GM12878 (cell line): ENCODE measurements around the gene PRDM16. TPM values are rescaled to one million over a fixed set of nuclear protein-coding genes. Genes with fewer than 3 reads are reported as not detected.

Experiments used
- ATAC-seq: fragments of 200-7000 bp; cut with Tn5 transposase; 3 replicates; pipeline ENCODE4 v1.9.1; 2020; ENCODE audit warnings: mild to moderate bottlenecking, moderate library complexity
- BruUV-seq: library from RNA; stranded (reverse); fragments of 400-500 nt; replicated peaks from 2 replicates; lab custom pipeline; 2021; lab: Mats Ljungman, UMichigan
- CTCF ChIA-PET: fragments of 300-600 bp; sonication (Branson Sonifier 250); formaldehyde crosslinking; extraction: SDS; loops from one replicate; lab custom pipeline; 2021; ENCODE audit warnings: inconsistent platforms; lab: Yijun Ruan, JAX
- POLR2A ChIA-PET: fragments of 350-600 bp; formaldehyde crosslinking; extraction: SDS; loops from one replicate; lab custom pipeline; 2021; ENCODE audit warnings: inconsistent platforms; lab: Charles Lee
- RAD21 ChIA-PET: fragments of 300-600 bp; sonication (Branson Sonifier 250); formaldehyde crosslinking; loops from one replicate; lab custom pipeline; 2023; ENCODE audit warnings: antibody characterized with exemption; ENCODE audit not compliant: unreplicated experiment; lab: Charles Lee
- SMC1A ChIA-PET: fragments of 300-600 bp; sonication (Branson Sonifier 250); formaldehyde crosslinking; loops from one replicate; lab custom pipeline; 2023; ENCODE audit not compliant: unreplicated experiment, uncharacterized antibody; lab: Charles Lee
- DNase-seq: peaks from one replicate; pipeline ENCODE4 v3.0.0-alpha.2; 2011; ENCODE audit warnings: low read depth, low spot score
- FAIRE-seq: peaks from 3 replicates; lab custom pipeline; 2011; peaks lifted over from hg19 to GRCh38; lab: Jason Lieb, UNC
- H2AFZ ChIP-seq: 2 replicates; pipeline ENCODE4 v1.6.0; 2011; ENCODE audit warnings: low read depth, low read length, control low read depth; ENCODE audit not compliant: control insufficient read depth
- H3K27ac ChIP-seq: 2 replicates; pipeline ENCODE4 v1.5.1; 2011; ENCODE audit warnings: control low read depth; ENCODE audit not compliant: control insufficient read depth, insufficient read depth
- H3K27me3 ChIP-seq, 2 experiments: replicated peaks in 1 of 2; 2 replicates each; pipeline versions ENCODE4 v1.6.0 to v1.6.1; 2011; ENCODE audit warnings: low read length in 1 of 2; ENCODE audit not compliant: control insufficient read depth in 2 of 2, insufficient read depth in 2 of 2
- H3K36me3 ChIP-seq, 2 experiments: 2 replicates each; pipeline ENCODE4 v1.5.1; 2011; ENCODE audit warnings: low read length in 1 of 2; ENCODE audit not compliant: control insufficient read depth in 2 of 2, insufficient read depth in 2 of 2
- H3K4me1 ChIP-seq: 2 replicates; pipeline ENCODE4 v1.6.1; 2011; ENCODE audit warnings: mild to moderate bottlenecking, low read length, moderate library complexity, mixed read lengths; ENCODE audit not compliant: control insufficient read depth, insufficient read depth
- H3K4me2 ChIP-seq: 2 replicates; pipeline ENCODE4 v1.6.0; 2011; ENCODE audit warnings: control low read depth; ENCODE audit not compliant: control insufficient read depth, insufficient read depth
- H3K4me3 ChIP-seq: fragments of 200-600 bp; sonication (generic); 2 replicates; pipeline ENCODE4 v1.5.1; 2016
- H3K79me2 ChIP-seq: 2 replicates; pipeline ENCODE4 v1.6.0; 2011; ENCODE audit warnings: low read length; ENCODE audit not compliant: control insufficient read depth, insufficient read depth
- H3K9ac ChIP-seq: 2 replicates; pipeline ENCODE4 v1.8.0; 2011; ENCODE audit warnings: low read length, control low read depth, mixed read lengths; ENCODE audit not compliant: control insufficient read depth, insufficient read depth
- H3K9me3 ChIP-seq: replicated peaks from 3 replicates; pipeline ENCODE4 v1.5.1; 2011; ENCODE audit warnings: mild to moderate bottlenecking, low read length; ENCODE audit not compliant: control insufficient read depth, insufficient read depth
- H4K20me1 ChIP-seq: 2 replicates; pipeline ENCODE4 v1.6.0; 2011; ENCODE audit not compliant: control insufficient read depth, insufficient read depth
- ATF3 ChIP-seq: IDR thresholded peaks from 2 replicates; pipeline ENCODE4 v1.6.1; 2011; ENCODE audit warnings: low read depth, mild to moderate bottlenecking, low read length, moderate library complexity, borderline replicate concordance; ENCODE audit errors: extremely low read depth
- BCL11A ChIP-seq: IDR thresholded peaks from 2 replicates; pipeline ENCODE4 v1.6.1; 2011; ENCODE audit warnings: low read depth, low read length
- BRCA1 ChIP-seq: IDR thresholded peaks from 2 replicates; pipeline ENCODE4 v1.6.1; 2011; ENCODE audit warnings: low read depth, low read length, improper control_type of control experiment
- CREB1 ChIP-seq: IDR thresholded peaks from 2 replicates; pipeline ENCODE4 v1.6.1; 2012; ENCODE audit warnings: low read depth, mild to moderate bottlenecking, inconsistent platforms
- HDAC6 ChIP-seq: fragments of 200-600 bp; sonication (generic); IDR thresholded peaks from one replicate; pipeline ENCODE4 v1.8.0; 2017; ENCODE audit warnings: antibody characterized with exemption; ENCODE audit not compliant: unreplicated experiment
- IRF4 ChIP-seq: IDR thresholded peaks from 2 replicates; pipeline ENCODE4 v1.6.1; 2011; ENCODE audit warnings: low read depth, low read length
- NBN ChIP-seq: fragments of 450-650 bp; IDR thresholded peaks from 2 replicates; pipeline ENCODE4 v1.6.1; 2016
- NRF1 ChIP-seq: conservative IDR thresholded peaks from 2 replicates; pipeline ENCODE4 v1.6.1; 2011; ENCODE audit warnings: mild to moderate bottlenecking, low read depth, low read length, improper control_type of control experiment
- POLR2AphosphoS5 ChIP-seq: IDR thresholded peaks from 2 replicates; pipeline ENCODE4 v1.6.1; 2011; ENCODE audit warnings: mild to moderate bottlenecking, low read length, inconsistent platforms
- RAD21 ChIP-seq: IDR thresholded peaks from 2 replicates; pipeline ENCODE4 v1.6.1; 2011; ENCODE audit warnings: mild to moderate bottlenecking, low read depth, low read length, moderate library complexity; ENCODE audit not compliant: insufficient read depth
- RUNX3 ChIP-seq: IDR thresholded peaks from 2 replicates; pipeline ENCODE4 v1.6.1; 2012; ENCODE audit warnings: low read length, inconsistent platforms
- STAT3 ChIP-seq: IDR thresholded peaks from 2 replicates; pipeline ENCODE4 v1.6.1; 2011; ENCODE audit warnings: low read depth, low read length, improper control_type of control experiment
- TCF12 ChIP-seq: IDR thresholded peaks from 2 replicates; pipeline ENCODE4 v1.6.1; 2011; ENCODE audit warnings: low read depth, mild to moderate bottlenecking, low read length
- WGBS: methylation state at CpG from one replicate; pipeline ENCODE4 v1.1.6; 2016; ENCODE audit warnings: low lambda C conversion rate; ENCODE audit not compliant: insufficient replicate concordance, insufficient coverage; ENCODE audit errors: missing lambda C conversion rate; 5-methylcytosine and 5-hydroxymethylcytosine counted together
- in situ Hi-C: fragments of 300-500 bp; cut with MboI; formaldehyde crosslinking; loops from 9 replicates; pipeline ENCODE4 v1.14.3; 2018; ENCODE audit warnings: mixed read lengths
- intact Hi-C: fragments of 100-400 bp; cut with micrococcal nuclease; formaldehyde crosslinking; loops from one replicate; pipeline ENCODE4 v1.14.2; 2022; ENCODE audit not compliant: unreplicated experiment
- polyA plus RNA-seq, 11 experiments: library from polyadenylated mRNA; depleted of rRNA in 4 of 11; unstranded in 6 of 11; stranded (reverse) in 5 of 11; fragments of >200 nt; fragmentation: Nextera tagmentation in 4 of 11; fragmentation: Illumina TruSeq in 1 of 11; extraction: Ambion mirVana in 4 of 11; extraction: Trizol in 1 of 11; gene quantifications; 1 replicate in 1 of 11; 2 replicates in 10 of 11; pipeline versions ENCODE4 v1.2.1 to v1.2.3, GENCODE V29; 2011 to 2016; ENCODE audit warnings: inconsistent platforms in 2 of 11, missing spikeins in 2 of 11, low read depth in 1 of 11
- total RNA-seq, 4 experiments: library from RNA; depleted of rRNA in 3 of 4; stranded (reverse); fragments of >200 nt in 3 of 4; fragmentation: Illumina TruSeq in 1 of 4; extraction: Trizol in 1 of 4; gene quantifications; 2 replicates each; pipeline versions ENCODE4 v1.2.1 to v1.2.3, GENCODE V29; 2013 to 2021

The PRDM16 gene
- total and polyA plus RNA-seq, 10 of the 15 experiments (the other 5 are each of a cell fraction or from before 2014, with no cell fraction given), result 0.03 TPM; not detected in 9

GRCh38 chr1:3115275-3116149, 46.5 kb downstream of the PRDM16 start:
- H3K9ac ChIP-seq, result no peak overlapping the region
- no peaks in the 10 kb centered on the region for H3K27me3 ChIP-seq
- H3K79me2 ChIP-seq, result no peaks in the 10 kb centered on the region
- intact Hi-C loops, result no loop called here
- SMC1A ChIA-PET, result no interaction called here
- RAD21 ChIA-PET, result no interaction called here
- POLR2A ChIA-PET, result no interaction called here
- H3K4me3 ChIP-seq, result no peak overlapping the region
- CTCF ChIA-PET, result no interaction called here
- no peak for TF ChIP-seq TCF12
- no peak for TF ChIP-seq BRCA1
- TF ChIP-seq BCL11A, result no peak
- no peak for TF ChIP-seq POLR2AphosphoS5
- no peak for TF ChIP-seq CREB1
- TF ChIP-seq ATF3, result no peak
- TF ChIP-seq HDAC6, result no peak
- TF ChIP-seq RAD21, result no peak
- TF ChIP-seq RUNX3, result no peak
- no peak for TF ChIP-seq NRF1
- TF ChIP-seq STAT3, result no peak
- TF ChIP-seq NBN, result no peak
- no peak for TF ChIP-seq IRF4
- TF ChIP-seq, all 136 proteins: peak for 0
- Histone ChIP-seq H3K9me3 (no peaks in the 10 kb centered on the region; the same call in 2 of the 3 replicates), H2AFZ (no peak overlapping the region), H3K36me3 (no peaks in the 10 kb centered on the region), H3K4me2 (no peak overlapping the region), H4K20me1 (no peaks in the 10 kb centered on the region), H3K4me1 (no peaks in the 10 kb centered on the region), H3K27ac (no peak overlapping the region)
- ATAC-seq (no peak), FAIRE-seq (no peak), DNase-seq (no peak)
- 69% methylated on average over 38 of the region's 38 CpGs for WGBS
- BruUV-seq, result no TSS peak
- in situ Hi-C loops, result no loop called here
